Erythroblast (primary cell): ENCODE results near the gene NINL.
"Not testable (repeated sequence)": the region's sequence is repeated elsewhere in the genome, so short reads cannot be mapped to it uniquely, and the experiment has no call there.

Experiments used
- DNase-seq, 2 experiments: peaks; one replicate each; lab custom pipeline; 2025; lab: John Stamatoyannopoulos, UW
- GATA1 ChIP-seq: IDR thresholded peaks from 2 replicates; pipeline ENCODE4 v1.6.1; 2011; ENCODE audit warnings: low read depth, mild to moderate bottlenecking, control low read depth, low read length, moderate library complexity
- POLR2A ChIP-seq: IDR thresholded peaks from 2 replicates; pipeline ENCODE4 v1.6.1; 2011; ENCODE audit warnings: mild to moderate bottlenecking, low read length

The NINL gene

DNA sequence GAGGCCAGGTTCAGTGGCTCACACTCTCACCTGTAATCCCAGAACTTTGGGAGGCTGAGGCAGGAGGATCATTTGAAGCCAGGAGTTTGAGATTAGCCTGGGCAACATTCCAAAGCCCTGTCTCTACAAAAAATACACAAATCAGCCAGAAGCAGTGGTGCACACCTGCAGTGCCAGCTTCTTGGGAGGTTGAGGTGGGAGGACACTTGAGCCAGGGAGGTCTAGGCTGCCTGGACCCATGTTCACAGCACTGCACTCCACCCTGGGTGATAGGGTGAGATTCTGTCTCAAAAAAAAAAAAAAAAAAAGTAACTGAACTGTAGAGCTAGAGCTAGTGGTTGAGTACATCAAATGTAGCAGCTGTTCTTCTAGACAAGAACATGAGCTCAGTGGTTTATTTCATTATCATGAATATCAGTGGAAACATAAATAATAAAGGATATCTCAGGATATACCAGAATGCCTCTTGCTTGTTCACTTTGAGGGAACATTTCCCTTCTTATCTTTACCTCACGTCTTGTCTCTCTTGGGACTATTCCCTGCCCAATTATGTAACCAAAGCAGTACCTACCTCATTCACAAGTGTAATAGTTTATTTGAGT, 20.9 kb upstream of the NINL start:
- no peak for DNase-seq
- TF ChIP-seq POLR2A (no peak), GATA1 (no peak)

GRCh38 chr20:25605148-25605547, 19.8 kb upstream of the NINL start:
- TF ChIP-seq GATA1 = no peak
- no peak for TF ChIP-seq POLR2A
- DNase-seq = no peak

DNA sequence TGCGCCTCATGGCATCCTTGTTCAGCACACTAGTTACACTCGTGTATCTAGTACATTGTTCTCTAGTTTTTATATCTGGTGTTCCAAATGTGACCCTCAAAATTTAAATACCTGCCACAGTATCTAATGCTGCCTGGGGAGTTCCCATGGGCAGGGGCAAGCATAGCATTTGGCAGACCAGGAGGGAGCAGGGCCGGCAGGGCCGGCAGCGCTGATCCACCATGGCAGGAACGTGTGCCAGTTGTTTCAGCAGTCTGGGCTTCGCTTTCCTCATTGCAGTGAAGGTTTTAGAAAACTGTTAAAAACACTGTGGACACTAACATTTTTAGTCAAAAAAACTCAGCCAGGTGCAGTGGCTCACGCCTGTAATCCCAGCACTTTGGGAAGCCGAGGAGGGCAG, 19.3 kb upstream of the NINL start:
- TF ChIP-seq GATA1 (no peak), POLR2A (no peak)
- DNase-seq = no peak

- DNase-seq = not testable (repeated sequence)
Measured at GRCh38 chr20:25602914-25603309, 17.6 kb upstream of the NINL start.

DNA sequence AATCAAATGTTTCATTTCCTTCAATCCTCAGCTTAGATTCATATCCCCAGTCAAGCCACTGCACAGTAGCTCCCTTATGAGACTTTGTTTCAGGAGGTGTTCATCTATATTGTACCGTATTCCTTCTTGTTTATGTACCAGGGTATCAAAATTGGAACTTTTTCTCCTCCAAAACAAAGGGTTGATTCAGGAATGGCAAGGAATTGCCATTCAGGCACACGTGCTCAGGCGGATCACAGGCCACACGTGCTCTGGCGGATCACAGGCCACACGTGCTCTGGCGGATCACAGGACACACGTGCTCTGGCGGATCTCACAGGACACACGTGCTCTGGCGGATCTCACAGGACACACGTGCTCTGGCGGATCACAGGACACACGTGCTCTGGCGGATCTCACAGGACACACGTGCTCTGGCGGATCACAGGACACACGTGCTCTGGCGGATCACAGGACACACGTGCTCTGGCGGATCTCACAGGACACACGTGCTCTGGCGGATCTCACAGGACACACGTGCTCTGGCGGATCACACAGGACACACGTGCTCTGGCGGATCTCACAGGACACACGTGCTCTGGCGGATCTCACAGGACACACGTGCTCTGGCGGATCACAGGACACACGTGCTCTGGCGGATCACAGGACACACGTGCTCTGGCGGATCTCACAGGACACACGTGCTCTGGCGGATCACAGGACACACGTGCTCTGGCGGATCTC, 17.0 kb upstream of the NINL start:
- not testable (repeated sequence) for DNase-seq

DNA sequence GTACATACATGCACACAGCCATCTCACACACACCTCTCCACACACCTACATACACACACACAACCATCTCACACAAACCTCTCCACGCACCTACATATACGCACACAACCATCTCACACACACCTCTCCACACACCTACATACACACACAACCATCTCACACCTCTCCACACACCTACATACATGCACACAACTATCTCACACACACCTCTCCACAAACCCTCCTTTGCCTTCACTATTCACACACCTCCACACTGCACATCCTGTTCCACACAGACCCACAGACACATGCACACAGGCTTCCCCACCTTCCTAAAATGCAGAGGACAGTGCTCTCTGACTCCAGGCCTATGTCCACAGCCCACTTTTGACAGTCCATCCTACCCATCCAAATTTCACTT, 16.3 kb upstream of the NINL start:
- no peak for DNase-seq
- TF ChIP-seq GATA1 = no peak
- no peak for TF ChIP-seq POLR2A

DNA sequence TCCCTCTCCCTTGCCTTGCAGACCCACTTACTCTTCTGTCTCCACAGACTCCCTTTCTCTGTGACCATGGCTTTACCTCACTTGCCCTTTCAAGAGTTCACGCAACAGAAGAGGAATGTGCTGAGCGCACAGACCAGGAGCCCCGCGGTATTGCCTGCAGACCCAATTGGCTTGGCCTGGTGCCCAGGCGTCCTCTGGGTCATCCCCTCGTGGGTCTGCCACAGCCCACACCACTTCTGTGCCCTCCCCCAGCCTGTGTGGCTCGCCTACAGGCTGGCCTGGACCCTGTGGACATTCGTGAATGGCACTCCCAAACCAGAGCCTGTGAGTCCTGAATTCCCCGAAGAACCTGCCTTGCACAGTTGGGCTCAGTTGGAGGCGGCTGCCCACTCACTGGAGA, 15.3 kb upstream of the NINL start:
- no peak for DNase-seq
- TF ChIP-seq GATA1 = no peak

DNA sequence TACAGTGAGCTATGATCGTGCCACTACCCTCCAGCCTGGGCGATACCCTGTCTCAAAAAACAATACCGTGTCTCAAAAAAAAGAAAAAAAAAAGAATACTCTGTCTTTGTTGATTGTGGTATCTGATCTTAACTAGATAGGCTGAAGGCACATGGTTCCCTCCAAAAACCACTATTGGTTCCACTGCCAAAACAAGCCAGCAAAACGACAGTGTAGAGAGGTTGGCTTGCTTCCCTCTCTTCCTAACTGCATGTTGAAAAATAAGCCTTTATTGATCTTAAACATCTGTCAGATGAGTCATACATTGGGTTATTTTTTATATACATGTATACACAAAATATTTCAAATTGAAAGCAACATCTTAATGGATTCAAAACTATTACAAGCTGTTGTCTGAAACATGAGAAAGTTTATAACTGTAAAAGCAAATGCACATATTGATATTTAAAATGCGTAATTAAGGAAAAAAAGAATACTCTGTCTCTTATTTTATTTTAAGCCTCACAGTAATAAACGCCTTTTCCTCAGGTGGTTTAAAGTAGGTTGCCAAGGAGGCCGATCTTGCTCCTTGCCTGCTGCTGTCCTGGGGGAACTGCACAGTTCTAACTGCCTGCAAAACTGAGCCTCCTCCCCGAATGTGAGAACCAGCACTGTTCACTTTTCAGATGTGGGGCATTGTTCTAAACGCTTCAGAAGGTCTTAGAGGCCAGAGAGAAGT, 7.0 kb upstream of the NINL start:
- DNase-seq = no peak
- no peak for TF ChIP-seq POLR2A
- TF ChIP-seq GATA1 = no peak

- DNase-seq = not testable (repeated sequence)
Measured at GRCh38 chr20:25590778-25591177, 5.4 kb upstream of the NINL start.

DNA sequence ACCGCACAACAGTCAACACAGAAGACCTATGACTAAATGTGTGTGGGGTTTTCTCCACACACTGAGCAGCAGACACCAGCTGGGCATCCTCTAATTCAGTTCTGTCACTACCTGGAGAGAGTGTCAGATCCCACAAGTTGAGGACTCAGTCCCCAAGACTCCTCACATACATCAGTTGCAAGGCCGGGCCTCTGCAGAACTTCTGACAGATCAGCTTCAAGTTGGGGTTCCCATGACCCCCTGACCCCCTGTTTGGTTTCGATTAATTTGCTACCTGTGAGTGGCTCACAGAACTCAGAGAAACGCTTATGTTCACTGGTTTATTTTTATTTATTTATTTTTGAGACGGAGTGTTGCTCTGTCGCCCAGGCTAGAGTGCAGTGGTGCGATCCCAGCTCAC, 3.2 kb upstream of the NINL start:
- DNase-seq = no peak
- TF ChIP-seq GATA1 (no peak), POLR2A (no peak)

GRCh38 chr20:25587536-25587935, 2.2 kb upstream of the NINL start:
- TF ChIP-seq GATA1 (no peak), POLR2A (no peak)
- no peak for DNase-seq

- DNase-seq = no peak
- TF ChIP-seq POLR2A = no peak
- no peak for TF ChIP-seq GATA1
Measured at GRCh38 chr20:25586877-25587276, 1.5 kb upstream of the NINL start.

DNA sequence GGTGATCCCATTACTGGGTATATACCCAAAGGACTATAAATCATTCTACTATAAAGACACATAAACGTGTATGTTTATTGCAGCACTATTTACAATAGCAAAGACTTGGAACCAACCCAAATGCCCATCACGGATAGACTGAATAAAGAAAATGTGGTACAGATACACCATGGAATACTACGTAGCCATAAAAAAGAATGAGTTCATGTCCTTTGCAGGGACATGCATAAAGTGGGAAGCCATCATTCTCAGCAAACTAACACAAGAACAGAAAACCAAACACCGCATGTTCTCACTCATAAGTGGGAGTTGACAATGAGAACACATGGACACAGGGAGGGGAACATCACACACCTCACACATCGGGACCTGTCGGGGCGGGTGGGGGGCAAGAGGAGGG, 1.7 kb downstream of the NINL start:
- DNase-seq = not testable (repeated sequence)

- no peak for TF ChIP-seq GATA1
- no peak for DNase-seq
Measured at GRCh38 chr20:25580711-25581110, 4.6 kb downstream of the NINL start.
